Measurements from ENCODE around the gene ARVCF. TPM values are rescaled to one million over a fixed set of nuclear protein-coding genes. Genes with fewer than 3 reads are reported as not detected.

Gene ARVCF
- total RNA-seq, 4 donors from 2014 or later: 32.5 to 61.5 (median 39.5) TPM

DNA sequence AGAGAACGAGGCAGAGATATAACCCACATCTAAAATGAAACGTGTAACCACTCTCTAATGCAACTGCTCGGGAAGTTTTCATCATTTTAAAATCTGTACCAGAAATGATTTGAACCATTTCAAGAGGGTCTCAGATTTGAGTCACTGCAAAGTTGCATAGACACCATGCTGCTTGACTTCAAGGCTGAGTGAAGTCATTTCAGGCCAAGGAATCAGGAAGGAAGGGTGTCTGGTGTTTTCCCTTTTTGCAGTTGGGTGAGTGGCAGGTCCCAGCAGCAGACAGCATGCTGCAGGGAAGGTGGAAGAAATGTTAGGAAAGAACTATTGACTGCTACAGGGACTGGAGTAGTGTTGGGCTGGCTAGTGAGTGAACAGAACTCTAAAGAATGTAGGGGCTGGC is 20.8 kb upstream of the ARVCF start:
- no peak for ATAC-seq
- TF ChIP-seq, protein P1, sequence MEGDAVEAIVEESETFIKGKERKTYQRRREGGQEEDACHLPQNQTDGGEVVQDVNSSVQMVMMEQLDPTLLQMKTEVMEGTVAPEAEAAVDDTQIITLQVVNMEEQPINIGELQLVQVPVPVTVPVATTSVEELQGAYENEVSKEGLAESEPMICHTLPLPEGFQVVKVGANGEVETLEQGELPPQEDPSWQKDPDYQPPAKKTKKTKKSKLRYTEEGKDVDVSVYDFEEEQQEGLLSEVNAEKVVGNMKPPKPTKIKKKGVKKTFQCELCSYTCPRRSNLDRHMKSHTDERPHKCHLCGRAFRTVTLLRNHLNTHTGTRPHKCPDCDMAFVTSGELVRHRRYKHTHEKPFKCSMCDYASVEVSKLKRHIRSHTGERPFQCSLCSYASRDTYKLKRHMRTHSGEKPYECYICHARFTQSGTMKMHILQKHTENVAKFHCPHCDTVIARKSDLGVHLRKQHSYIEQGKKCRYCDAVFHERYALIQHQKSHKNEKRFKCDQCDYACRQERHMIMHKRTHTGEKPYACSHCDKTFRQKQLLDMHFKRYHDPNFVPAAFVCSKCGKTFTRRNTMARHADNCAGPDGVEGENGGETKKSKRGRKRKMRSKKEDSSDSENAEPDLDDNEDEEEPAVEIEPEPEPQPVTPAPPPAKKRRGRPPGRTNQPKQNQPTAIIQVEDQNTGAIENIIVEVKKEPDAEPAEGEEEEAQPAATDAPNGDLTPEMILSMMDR (IDR thresholded peaks at IDR 0.05): no peak
- TF ChIP-seq POLR2A (IDR thresholded peaks at IDR 0.05) (no peak), EP300 (IDR thresholded peaks at IDR 0.05) (no peak), POLR2AphosphoS5 (IDR thresholded peaks at IDR 0.05) (no peak)
- peaks cover 0 to 61% of the 10 kb centered on the region in 2 donors for H3K36me3 ChIP-seq
- H3K4me3 ChIP-seq: no peak overlapping the region
- peaks cover 0 to 25% (median 12%) of the 10 kb centered on the region in 3 donors for H3K4me1 ChIP-seq
- H3K27me3 ChIP-seq: no peaks in the 10 kb centered on the region
- H3K27ac ChIP-seq: no peak overlapping the region
- H3K9me3 ChIP-seq: no peaks in the 10 kb centered on the region
- WGBS, 2 donors (ENCODE audit: low coverage in 1 of 2): 94% methylated on average over 3 of the region's 3 CpGs; no CpG with 5 or more reads in 1 of the 2 donors

DNA sequence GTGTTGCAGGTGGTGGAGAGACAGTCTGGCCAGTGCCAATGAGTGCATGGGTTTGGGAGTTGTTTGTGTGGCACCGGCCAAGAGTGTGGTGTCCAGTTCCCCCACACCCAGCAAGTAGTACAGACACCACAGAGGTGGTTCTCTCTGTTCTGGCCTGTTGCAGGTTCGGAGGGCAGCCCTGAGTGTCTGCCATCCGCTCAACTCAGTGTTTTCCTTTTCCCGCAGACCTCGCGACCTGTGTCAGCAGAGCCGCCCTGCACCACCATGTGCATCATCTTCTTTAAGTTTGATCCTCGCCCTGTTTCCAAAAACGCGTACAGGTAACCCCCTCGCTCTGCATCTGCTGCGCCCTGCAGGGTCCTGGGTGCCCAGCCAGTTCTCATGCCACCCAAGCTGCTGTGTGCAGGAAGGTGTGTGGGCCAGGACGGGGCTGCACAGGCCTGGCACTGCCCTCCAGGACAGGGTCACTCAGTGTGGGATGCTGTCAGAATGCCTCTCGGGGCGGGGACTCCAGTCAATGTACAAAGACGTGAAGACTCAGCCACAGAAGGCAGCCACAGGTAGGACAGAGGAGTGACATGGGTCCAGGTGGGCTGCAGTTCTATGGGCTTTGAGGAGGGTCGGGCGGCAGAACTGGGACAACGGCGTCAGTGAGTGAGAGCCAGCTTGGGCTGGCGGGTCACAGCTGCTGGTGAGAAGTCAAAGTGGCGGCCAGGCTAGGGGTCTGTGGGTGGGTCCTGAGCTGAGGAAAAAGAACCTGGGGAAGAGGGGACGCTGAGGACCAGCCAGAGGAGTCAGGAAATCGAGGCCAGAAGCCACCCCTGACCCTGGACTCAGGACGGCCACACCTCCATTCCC is 20.1 kb upstream of the ARVCF start:
- 85 to 93% methylated on average over 6 to 10 of the region's 25 CpGs for WGBS, 2 donors (ENCODE audit: low coverage in 1 of 2)
- H3K27me3 ChIP-seq: no peaks in the 10 kb centered on the region
- ATAC-seq: no peak
- H3K36me3 ChIP-seq: peaks cover 0 to 61% of the 10 kb centered on the region in 2 donors
- H3K4me3 ChIP-seq: no peak overlapping the region
- no peaks in the 10 kb centered on the region for H3K9me3 ChIP-seq
- no peak overlapping the region for H3K27ac ChIP-seq
- TF ChIP-seq POLR2AphosphoS5 (IDR thresholded peaks at IDR 0.05) (no peak), POLR2A (IDR thresholded peaks at IDR 0.05) (no peak), EP300 (IDR thresholded peaks at IDR 0.05) (no peak)
- TF ChIP-seq, protein P1 (IDR thresholded peaks at IDR 0.05): no peak
- H3K4me1 ChIP-seq: peaks cover 0 to 31% (median 12%) of the 10 kb centered on the region in 3 donors

DNA sequence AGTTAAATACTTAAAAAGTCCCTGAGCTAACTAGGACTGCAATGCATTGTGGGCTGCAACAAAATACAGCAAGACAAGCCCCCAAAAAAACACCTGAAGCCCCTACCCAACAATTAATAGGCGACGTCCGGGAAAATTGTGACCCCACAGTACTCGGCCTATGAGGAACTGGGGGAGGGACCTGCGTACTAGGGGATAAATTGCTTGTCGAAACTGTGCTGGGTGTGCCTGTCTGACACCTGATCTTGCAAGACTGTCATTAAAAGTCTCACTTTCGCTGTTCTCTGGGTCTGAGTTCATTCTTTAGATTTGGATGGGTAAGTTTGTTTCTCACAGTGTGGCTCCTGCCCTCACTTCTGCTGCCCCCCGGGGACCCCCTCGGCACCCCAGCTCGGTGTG is 19.5 kb upstream of the ARVCF start:
- 92 to 96% methylated on average over 7 of the region's 10 CpGs for WGBS, 2 donors (ENCODE audit: low coverage in 1 of 2)
- Histone ChIP-seq H3K27ac (no peak overlapping the region), H3K9me3 (no peaks in the 10 kb centered on the region), H3K27me3 (no peaks in the 10 kb centered on the region), H3K36me3 (peaks cover 0 to 60% of the 10 kb centered on the region in 2 donors), H3K4me1 (peaks cover 0 to 33% (median 12%) of the 10 kb centered on the region in 3 donors), H3K4me3 (no peak overlapping the region)
- no peak for ATAC-seq
- TF ChIP-seq, protein P1 (IDR thresholded peaks at IDR 0.05): no peak
- TF ChIP-seq EP300 (IDR thresholded peaks at IDR 0.05) (no peak), POLR2AphosphoS5 (IDR thresholded peaks at IDR 0.05) (no peak), POLR2A (IDR thresholded peaks at IDR 0.05) (no peak)

DNA sequence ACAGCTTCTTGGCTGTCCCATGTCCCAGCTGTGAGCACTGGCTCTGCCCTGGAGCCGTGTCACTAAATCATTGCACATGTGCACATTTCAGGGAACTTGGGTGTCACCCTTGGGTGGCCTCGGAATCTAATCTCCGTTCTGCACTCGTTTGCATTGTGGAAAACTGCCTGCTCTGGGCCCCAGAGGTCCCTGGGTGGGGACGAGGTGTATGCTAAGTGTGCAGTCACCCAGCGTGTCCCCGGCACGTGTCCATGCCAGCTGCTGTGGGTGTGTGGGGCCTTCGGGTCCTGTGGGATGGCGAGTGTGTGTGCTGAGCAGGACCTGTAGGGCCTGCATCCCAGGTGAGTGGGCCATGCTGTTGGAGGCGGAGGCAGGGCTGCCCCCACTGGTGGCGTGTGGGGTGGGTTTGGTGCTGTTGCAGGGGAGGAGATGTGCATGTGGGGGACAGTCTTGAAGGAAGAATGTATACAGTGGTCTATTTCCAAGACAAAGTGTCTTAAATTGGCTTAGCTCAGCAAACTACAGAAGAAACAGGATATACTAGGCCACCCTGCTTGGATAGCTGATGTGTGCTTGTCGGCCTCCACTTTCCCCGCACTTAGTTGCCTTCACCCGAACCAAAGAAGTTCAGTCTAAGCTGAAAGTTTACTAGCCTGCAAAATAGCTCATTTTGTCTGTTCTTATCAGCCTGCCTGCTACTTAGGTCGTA is 18.9 kb upstream of the ARVCF start:
- no peaks in the 10 kb centered on the region for H3K27me3 ChIP-seq
- H3K36me3 ChIP-seq: peaks cover 0 to 54% of the 10 kb centered on the region in 2 donors
- no peak overlapping the region for H3K4me3 ChIP-seq
- ATAC-seq: no peak
- H3K9me3 ChIP-seq: no peaks in the 10 kb centered on the region
- peaks cover 0 to 32% (median 12%) of the 10 kb centered on the region in 3 donors for H3K4me1 ChIP-seq
- H3K27ac ChIP-seq: no peak overlapping the region
- TF ChIP-seq EP300 (IDR thresholded peaks at IDR 0.05): no peak
- TF ChIP-seq, protein P1 (IDR thresholded peaks at IDR 0.05): no peak
- no peak for TF ChIP-seq POLR2AphosphoS5 (IDR thresholded peaks at IDR 0.05)
- no peak for TF ChIP-seq POLR2A (IDR thresholded peaks at IDR 0.05)
- 87 to 89% methylated on average over 5 to 6 of the region's 16 CpGs for WGBS, 2 donors (ENCODE audit: low coverage in 1 of 2)

All from gastroesophageal sphincter (tissue), 4 donors.